DOHH2 (cell line): ENCODE measurements around the gene FIBP.

Source experiments
- H3F3A ChIP-seq: fragments of 200-600 bp; sonication (generic), shearing (Covaris generic); 2 replicates; pipeline ENCODE4 v1.6.0; 2016; ENCODE audit warnings: antibody characterized with exemption, mild to moderate bottlenecking; ENCODE audit not compliant: control insufficient read depth, insufficient read depth
- H3K27ac ChIP-seq: fragments of 200-600 bp; sonication (generic); 2 replicates; pipeline ENCODE4 v1.5.1; 2014; ENCODE audit warnings: low read depth, mild to moderate bottlenecking, low read length, moderate library complexity
- H3K27me3 ChIP-seq: fragments of 200-600 bp; sonication (generic); 2 replicates; pipeline ENCODE4 v1.6.1; 2014; ENCODE audit warnings: mild to moderate bottlenecking, low read length, mixed read lengths; ENCODE audit not compliant: control insufficient read depth
- H3K36me3 ChIP-seq: fragments of 200-600 bp; sonication (generic); 2 replicates; pipeline ENCODE4 v1.6.1; 2014; ENCODE audit warnings: mild to moderate bottlenecking, low read length, moderate library complexity, mixed read lengths; ENCODE audit not compliant: control insufficient read depth
- H3K4me1 ChIP-seq: fragments of 200-600 bp; sonication (generic); 2 replicates; pipeline ENCODE4 v1.6.1; 2014; ENCODE audit warnings: mild to moderate bottlenecking, low read length, mixed read lengths; ENCODE audit not compliant: control insufficient read depth
- H3K4me2 ChIP-seq: fragments of 200-600 bp; sonication (generic); 2 replicates; pipeline ENCODE4 v1.6.0; 2014; ENCODE audit warnings: mild to moderate bottlenecking, low read length, moderate library complexity
- H3K4me3 ChIP-seq: fragments of 200-600 bp; sonication (generic); 2 replicates; pipeline ENCODE4 v1.5.1; 2014; ENCODE audit warnings: mild to moderate bottlenecking, low read length, mixed read lengths
- H3K79me2 ChIP-seq: fragments of 200-600 bp; sonication (generic); 2 replicates; pipeline ENCODE4 v1.6.1; 2014; ENCODE audit warnings: mild to moderate bottlenecking, low read length, mixed read lengths; ENCODE audit not compliant: control insufficient read depth
- H3K9me2 ChIP-seq: fragments of 200-600 bp; sonication (generic); replicated peaks from 2 replicates; pipeline ENCODE4 v1.6.1; 2014; ENCODE audit warnings: mild to moderate bottlenecking, low read length, mixed read lengths; ENCODE audit not compliant: control insufficient read depth
- H3K9me3 ChIP-seq: fragments of 200-600 bp; sonication (generic); 2 replicates; pipeline ENCODE4 v1.6.1; 2014; ENCODE audit warnings: antibody characterized with exemption, low read length, mixed read lengths; ENCODE audit not compliant: control insufficient read depth, insufficient read depth
- H4K20me1 ChIP-seq: fragments of 200-600 bp; sonication (generic); 2 replicates; pipeline ENCODE4 v1.6.0; 2014; ENCODE audit warnings: low read depth, mild to moderate bottlenecking, antibody characterized with exemption, low read length, moderate library complexity; ENCODE audit not compliant: control insufficient read depth, insufficient read depth
- CTCF ChIP-seq: fragments of 200-600 bp; sonication (generic); IDR thresholded peaks from one replicate; pipeline ENCODE4 v1.5.1; 2014; ENCODE audit warnings: antibody characterized with exemption, mild to moderate bottlenecking, low read depth, low read length; ENCODE audit not compliant: poor library complexity, severe bottlenecking
- EZH2phosphoT487 ChIP-seq: fragments of 200-600 bp; sonication (generic); IDR thresholded peaks from 2 replicates; pipeline ENCODE4 v1.6.1; 2017; ENCODE audit warnings: borderline replicate concordance, mild to moderate bottlenecking, antibody characterized with exemption, low read length, moderate library complexity, mixed read lengths

The FIBP gene

GRCh38 chr11:65860278-65861164 lies 27.8 kb downstream of the FIBP start, which contains the start of gene MUS81:
TSS of gene MUS81 (plus strand) at chr11:65860433. CDS start at chr11:65860754, 321 bp downstream.
- no peaks in the 10 kb centered on the region for H3K9me2 ChIP-seq
- peaks cover 69% of the 10 kb centered on the region for H3K36me3 ChIP-seq
- H3K9me3 ChIP-seq, result no peaks in the 10 kb centered on the region
- H3F3A ChIP-seq, result peaks cover 19% of the 10 kb centered on the region
- H3K4me1 ChIP-seq, result peaks cover 28% of the 10 kb centered on the region
- TF ChIP-seq EZH2phosphoT487, result no peak
- peak; percentile 96 for TF ChIP-seq CTCF
- H4K20me1 ChIP-seq, result peaks cover 13% of the 10 kb centered on the region
- H3K79me2 ChIP-seq, result peaks cover 46% of the 10 kb centered on the region
- peak within 1 kb of the TSS; percentile 83 for H3K27ac ChIP-seq
- H3K4me2 ChIP-seq, result peak within 1 kb of the TSS; percentile 93
- no peaks in the 10 kb centered on the region for H3K27me3 ChIP-seq
- H3K4me3 ChIP-seq, result peak within 1 kb of the TSS; percentile 88

DNA sequence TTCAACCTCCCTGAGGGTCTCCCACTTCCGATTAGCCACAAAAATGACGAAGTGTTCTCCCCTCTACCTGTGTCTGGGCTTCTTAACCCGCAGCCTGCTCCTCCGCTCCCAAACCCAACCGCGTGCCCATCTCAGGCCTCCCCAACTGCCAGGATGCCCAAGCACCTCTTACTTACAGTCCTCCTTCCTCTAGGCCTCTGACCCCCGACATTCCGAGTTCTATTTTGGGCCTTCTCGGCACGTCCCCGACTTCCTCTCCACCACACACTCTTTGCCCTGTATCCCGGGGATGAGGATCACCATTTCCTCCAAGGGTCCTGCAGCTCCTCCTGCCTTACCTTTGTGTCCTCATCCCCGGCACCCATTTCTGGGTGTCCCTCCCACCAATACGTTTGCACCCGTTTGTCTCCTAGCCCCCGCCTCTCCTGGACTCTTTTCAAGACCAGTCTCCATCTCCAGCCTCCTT lies 28.4 kb downstream of the FIBP start:
- H3K27ac ChIP-seq, result peak overlapping the region; percentile 83
- H3K36me3 ChIP-seq, result peaks cover 69% of the 10 kb centered on the region
- TF ChIP-seq EZH2phosphoT487 (no peak), CTCF (no peak)

GRCh38 chr11:65859095-65859811 lies 29.0 kb downstream of the FIBP start:
- Histone ChIP-seq H3F3A (peaks cover 19% of the 10 kb centered on the region), H3K4me3 (peak overlapping the region; percentile 88), H3K79me2 (peaks cover 58% of the 10 kb centered on the region), H3K36me3 (peaks cover 69% of the 10 kb centered on the region), H3K4me2 (peak overlapping the region; percentile 93), H3K4me1 (peaks cover 28% of the 10 kb centered on the region), H3K27me3 (no peaks in the 10 kb centered on the region), H3K9me2 (no peaks in the 10 kb centered on the region), H3K9me3 (no peaks in the 10 kb centered on the region), H3K27ac (peak overlapping the region; percentile 83), H4K20me1 (peaks cover 20% of the 10 kb centered on the region)
- no peak for TF ChIP-seq CTCF
- no peak for TF ChIP-seq EZH2phosphoT487

More for the DNA sequence above, 28.4 kb downstream of the FIBP start:
- H3K4me1 ChIP-seq, result peaks cover 28% of the 10 kb centered on the region
- H3K9me2 ChIP-seq, result no peaks in the 10 kb centered on the region
- H3K9me3 ChIP-seq, result no peaks in the 10 kb centered on the region
- H4K20me1 ChIP-seq, result peaks cover 20% of the 10 kb centered on the region
- peaks cover 53% of the 10 kb centered on the region for H3K79me2 ChIP-seq
- peak overlapping the region; percentile 88 for H3K4me3 ChIP-seq
- H3K4me2 ChIP-seq, result peak overlapping the region; percentile 93
- no peaks in the 10 kb centered on the region for H3K27me3 ChIP-seq
- H3F3A ChIP-seq, result peaks cover 19% of the 10 kb centered on the region
